Ishikawa (cell line): Measurements from ENCODE around the gene RIOK3.
A peak's percentile ranks its signal among the peaks of the same experiment; 100 is the strongest.

Experiments
- CEBPB ChIP-seq: IDR thresholded peaks from 2 replicates; pipeline ENCODE4 v1.6.1; 2012
- CREB1 ChIP-seq: IDR thresholded peaks from 2 replicates; pipeline ENCODE4 v1.6.1; 2012; ENCODE audit warnings: low read depth
- EGR1 ChIP-seq: IDR thresholded peaks from 2 replicates; pipeline ENCODE4 v1.6.1; 2012
- EP300 ChIP-seq: IDR thresholded peaks from 2 replicates; pipeline ENCODE4 v1.6.1; 2012; ENCODE audit warnings: borderline replicate concordance
- FOXM1 ChIP-seq: IDR thresholded peaks from 2 replicates; pipeline ENCODE4 v1.6.1; 2012; ENCODE audit warnings: low read depth, borderline replicate concordance
- MAX ChIP-seq: IDR thresholded peaks from 2 replicates; pipeline ENCODE4 v1.6.1; 2012
- NFIC ChIP-seq: IDR thresholded peaks from 2 replicates; pipeline ENCODE4 v1.6.1; 2012
- RAD21 ChIP-seq: IDR thresholded peaks from 2 replicates; pipeline ENCODE4 v1.6.1; 2012; ENCODE audit warnings: low read depth
- REST ChIP-seq: IDR thresholded peaks from 2 replicates; pipeline ENCODE4 v1.6.1; 2012; ENCODE audit warnings: low read depth, mild to moderate bottlenecking
- TAF1 ChIP-seq: IDR thresholded peaks from 2 replicates; pipeline ENCODE4 v1.6.1; 2012; ENCODE audit warnings: low read depth, mild to moderate bottlenecking
- TCF12 ChIP-seq: IDR thresholded peaks from 2 replicates; pipeline ENCODE4 v1.6.1; 2012; ENCODE audit warnings: low read depth
- TEAD4 ChIP-seq: IDR thresholded peaks from 2 replicates; pipeline ENCODE4 v1.6.1; 2012
- USF1 ChIP-seq: IDR thresholded peaks from 2 replicates; pipeline ENCODE4 v1.6.1; 2012
- YY1 ChIP-seq: IDR thresholded peaks from 2 replicates; pipeline ENCODE4 v1.6.1; 2012; ENCODE audit warnings: low read depth
- ZBTB7A ChIP-seq: IDR thresholded peaks from 2 replicates; pipeline ENCODE4 v1.6.1; 2012; ENCODE audit warnings: low read depth

RIOK3 gene

GRCh38 chr18:23437357-23438045 lies 15.6 kb upstream of the RIOK3 start:
- TF ChIP-seq USF1 (peak; percentile 96), TEAD4 (no peak), NFIC (no peak), CREB1 (no peak), REST (no peak), TAF1 (0 out of 2 replicates have a peak, but pooled peaks have one; percentile 52), RAD21 (no peak), YY1 (peak; percentile 54; the same call in 1 of the 2 replicates), CEBPB (no peak), EP300 (no peak), EGR1 (0 out of 2 replicates have a peak, but pooled peaks have one; percentile 37), ZBTB7A (peak; percentile 74; the same call in 1 of the 2 replicates), FOXM1 (no peak), TCF12 (no peak), MAX (peak; percentile 96)

- TF ChIP-seq TEAD4 (no peak), REST (no peak), TAF1 (no peak), EP300 (no peak), MAX (no peak), CEBPB (no peak)
These were observed 15.1 kb upstream of the RIOK3 start for GRCh38 chr18:23438046-23438377.

- no peak for TF ChIP-seq TCF12
- TF ChIP-seq YY1: no peak
- TF ChIP-seq RAD21: no peak
- TF ChIP-seq FOXM1: no peak
- no peak for TF ChIP-seq TEAD4
- no peak for TF ChIP-seq USF1
These were observed 14.3 kb upstream of the RIOK3 start for GRCh38 chr18:23438608-23439366.

- TF ChIP-seq REST (no peak), EP300 (no peak), TCF12 (no peak), CREB1 (no peak)
These were observed 13.0 kb upstream of the RIOK3 start for GRCh38 chr18:23440131-23440530.

GRCh38 chr18:23442958-23443357 lies 10.1 kb upstream of the RIOK3 start:
- TF ChIP-seq RAD21 (no peak), TEAD4 (no peak), REST (no peak), CREB1 (no peak), TAF1 (no peak), MAX (no peak), FOXM1 (no peak), USF1 (no peak), EGR1 (no peak), CEBPB (no peak)
